Neural progenitor cell (in vitro differentiated cells): ENCODE data around the gene ANO8. TPM values are rescaled to one million over a fixed set of nuclear protein-coding genes. Genes with fewer than 3 reads are reported as not detected.

Experiments
- DNase-seq: peaks from one replicate; pipeline ENCODE4 v3.0.0-alpha.2; 2016; ENCODE audit warnings: low spot score
- H2AFZ ChIP-seq: fragments of 200-600 bp; sonication (generic); replicated peaks from 2 replicates; pipeline ENCODE4 v1.6.1; 2016; ENCODE audit warnings: antibody characterized with exemption
- H3F3A ChIP-seq: fragments of 200-600 bp; sonication (generic); 2 replicates; pipeline ENCODE4 v1.6.1; 2016; ENCODE audit warnings: antibody characterized with exemption, low read depth
- H3K27ac ChIP-seq: fragments of 200-600 bp; sonication (generic); 2 replicates; pipeline ENCODE4 v1.5.1; 2016; ENCODE audit warnings: mild to moderate bottlenecking
- H3K27me3 ChIP-seq: fragments of 200-600 bp; sonication (generic); 2 replicates; pipeline ENCODE4 v1.6.1; 2016; ENCODE audit warnings: mild to moderate bottlenecking, moderate library complexity
- H3K36me3 ChIP-seq: fragments of 200-600 bp; sonication (generic); 2 replicates; pipeline ENCODE4 v1.5.1; 2016
- H3K4me1 ChIP-seq: fragments of 200-600 bp; sonication (generic); 2 replicates; pipeline ENCODE4 v1.6.1; 2016; ENCODE audit warnings: mixed run types
- H3K4me2 ChIP-seq: fragments of 200-600 bp; sonication (generic); 2 replicates; pipeline ENCODE4 v1.6.1; 2016
- H3K4me3 ChIP-seq: fragments of 200-600 bp; sonication (generic); 2 replicates; pipeline ENCODE4 v1.5.1; 2016
- H3K79me2 ChIP-seq: fragments of 200-600 bp; sonication (generic); 2 replicates; pipeline ENCODE4 v1.6.1; 2016; ENCODE audit warnings: low read depth
- H3K9ac ChIP-seq: fragments of 200-600 bp; sonication (generic); 2 replicates; pipeline ENCODE4 v1.6.1; 2016
- H3K9me3 ChIP-seq: fragments of 200-600 bp; sonication (generic); 2 replicates; pipeline ENCODE4 v1.5.1; 2016; ENCODE audit warnings: low read depth
- H4K20me1 ChIP-seq: fragments of 200-600 bp; sonication (generic); 2 replicates; pipeline ENCODE4 v1.6.1; 2016; ENCODE audit warnings: low read depth
- H3K27ac Mint-ChIP-seq: 3 replicates; pipeline ENCODE4 v1.8.0; 2021; ENCODE audit warnings: mixed read lengths
- H3K27me3 Mint-ChIP-seq: 2 replicates; pipeline ENCODE4 v1.8.0; 2022; ENCODE audit warnings: low read depth, mild to moderate bottlenecking, inconsistent platforms, moderate library complexity, mixed read lengths; ENCODE audit not compliant: insufficient read depth
- H3K36me3 Mint-ChIP-seq: 3 replicates; pipeline ENCODE4 v1.8.0; 2021; ENCODE audit warnings: mixed read lengths
- H3K4me1 Mint-ChIP-seq: 3 replicates; pipeline ENCODE4 v1.8.0; 2021; ENCODE audit warnings: mixed read lengths
- H3K4me3 Mint-ChIP-seq: 3 replicates; pipeline ENCODE4 v1.8.0; 2021; ENCODE audit warnings: mild to moderate bottlenecking, moderate library complexity, mixed read lengths
- H3K9me3 Mint-ChIP-seq: 3 replicates; pipeline ENCODE4 v1.8.0; 2020; ENCODE audit warnings: mixed read lengths
- CTCF ChIP-seq: fragments of 200-600 bp; sonication (generic); IDR thresholded peaks from 2 replicates; pipeline ENCODE4 v1.5.1; 2017; ENCODE audit warnings: antibody characterized with exemption, mild to moderate bottlenecking
- EZH2 ChIP-seq: fragments of 200-600 bp; sonication (generic); IDR thresholded peaks from 2 replicates; pipeline ENCODE4 v1.6.1; 2017; ENCODE audit warnings: antibody characterized with exemption, mild to moderate bottlenecking, moderate library complexity
- EZH2phosphoT487 ChIP-seq: fragments of 200-600 bp; sonication (generic); IDR thresholded peaks from 2 replicates; pipeline ENCODE4 v1.6.1; 2017; ENCODE audit warnings: antibody characterized with exemption
- total RNA-seq: library from RNA; depleted of rRNA; stranded (reverse); fragments of >200 nt; gene quantifications from 2 replicates; pipeline ENCODE4 v1.2.3, GENCODE V29; 2015; ENCODE audit warnings: low replicate concordance

Gene ANO8
- total RNA-seq, 1 donor from 2014 or later, result 11.4 TPM

GRCh38 chr19:17351815-17352435 is 17.3 kb upstream of the ANO8 start:
- Histone ChIP-seq H3K9ac (no peak overlapping the region), H3F3A (peaks cover 13% of the 10 kb centered on the region)

GRCh38 chr19:17348700-17349099 is 14.0 kb upstream of the ANO8 start:
- Histone ChIP-seq H3K4me3 (peak overlapping the region; percentile 12), H3K4me1 (peaks cover 5% of the 10 kb centered on the region), H4K20me1 (no peaks in the 10 kb centered on the region), H3K9me3 (no peaks in the 10 kb centered on the region), H3K36me3 (no peaks in the 10 kb centered on the region), H2AFZ (peak overlapping the region; percentile 92), H3K79me2 (no peaks in the 10 kb centered on the region), H3K4me2 (peak overlapping the region; percentile 69), H3K27ac (no peak overlapping the region), H3K9ac (no peak overlapping the region), H3F3A (peaks cover 16% of the 10 kb centered on the region), H3K27me3 (no peaks in the 10 kb centered on the region)
- Mint-ChIP-seq H3K9me3 (no peaks in the 10 kb centered on the region), H3K4me3 (no peak overlapping the region), H3K27ac (peak overlapping the region; percentile 92), H3K4me1 (peaks cover 16% of the 10 kb centered on the region), H3K36me3 (no peaks in the 10 kb centered on the region), H3K27me3 (peaks cover 15% of the 10 kb centered on the region)
- peak; percentile 65 for DNase-seq
- TF ChIP-seq EZH2, result no peak
- TF ChIP-seq CTCF, result no peak

More at GRCh38 chr19:17351815-17352435, 17.3 kb upstream of the ANO8 start:
- no peak overlapping the region for H3K27ac ChIP-seq
- no peak overlapping the region for H2AFZ ChIP-seq
- H3K79me2 ChIP-seq, result no peaks in the 10 kb centered on the region
- no peak overlapping the region for H3K4me2 ChIP-seq
- no peak overlapping the region for H3K4me3 ChIP-seq
- no peak for TF ChIP-seq CTCF
- TF ChIP-seq EZH2phosphoT487, result no peak
- no peak for TF ChIP-seq EZH2
- H3K4me1 ChIP-seq, result peaks cover 5% of the 10 kb centered on the region
- Mint-ChIP-seq H3K4me3 (peak overlapping the region; percentile 67), H3K27me3 (peaks cover 15% of the 10 kb centered on the region), H3K4me1 (peaks cover 11% of the 10 kb centered on the region), H3K36me3 (no peaks in the 10 kb centered on the region), H3K9me3 (no peaks in the 10 kb centered on the region), H3K27ac (peak overlapping the region; percentile 93)
- no peaks in the 10 kb centered on the region for H3K9me3 ChIP-seq
- DNase-seq, result no peak
- no peaks in the 10 kb centered on the region for H3K36me3 ChIP-seq
- H4K20me1 ChIP-seq, result no peaks in the 10 kb centered on the region
- H3K27me3 ChIP-seq, result no peaks in the 10 kb centered on the region

GRCh38 chr19:17347877-17348276 is 13.2 kb upstream of the ANO8 start:
- H2AFZ ChIP-seq, result no peak overlapping the region
- H3K9ac ChIP-seq, result no peak overlapping the region
- no peaks in the 10 kb centered on the region for H3K36me3 ChIP-seq
- no peak for TF ChIP-seq EZH2
- TF ChIP-seq CTCF, result no peak
- no peak for TF ChIP-seq EZH2phosphoT487
- H3K4me2 ChIP-seq, result no peak overlapping the region
- Mint-ChIP-seq H3K4me1 (peaks cover 13% of the 10 kb centered on the region), H3K27ac (no peak overlapping the region), H3K9me3 (no peaks in the 10 kb centered on the region), H3K27me3 (peaks cover 11% of the 10 kb centered on the region), H3K36me3 (no peaks in the 10 kb centered on the region), H3K4me3 (no peak overlapping the region)
- no peaks in the 10 kb centered on the region for H3K9me3 ChIP-seq
- no peak for DNase-seq
- no peak overlapping the region for H3K27ac ChIP-seq
- H3K4me1 ChIP-seq, result peaks cover 5% of the 10 kb centered on the region
- H3F3A ChIP-seq, result peaks cover 16% of the 10 kb centered on the region
- H3K79me2 ChIP-seq, result no peaks in the 10 kb centered on the region
- H3K4me3 ChIP-seq, result no peak overlapping the region
- no peaks in the 10 kb centered on the region for H3K27me3 ChIP-seq
- H4K20me1 ChIP-seq, result no peaks in the 10 kb centered on the region
